ENCODE data around the gene TRIP10.
A peak's percentile ranks its signal among the peaks of the same experiment; 100 is the strongest.

DNA sequence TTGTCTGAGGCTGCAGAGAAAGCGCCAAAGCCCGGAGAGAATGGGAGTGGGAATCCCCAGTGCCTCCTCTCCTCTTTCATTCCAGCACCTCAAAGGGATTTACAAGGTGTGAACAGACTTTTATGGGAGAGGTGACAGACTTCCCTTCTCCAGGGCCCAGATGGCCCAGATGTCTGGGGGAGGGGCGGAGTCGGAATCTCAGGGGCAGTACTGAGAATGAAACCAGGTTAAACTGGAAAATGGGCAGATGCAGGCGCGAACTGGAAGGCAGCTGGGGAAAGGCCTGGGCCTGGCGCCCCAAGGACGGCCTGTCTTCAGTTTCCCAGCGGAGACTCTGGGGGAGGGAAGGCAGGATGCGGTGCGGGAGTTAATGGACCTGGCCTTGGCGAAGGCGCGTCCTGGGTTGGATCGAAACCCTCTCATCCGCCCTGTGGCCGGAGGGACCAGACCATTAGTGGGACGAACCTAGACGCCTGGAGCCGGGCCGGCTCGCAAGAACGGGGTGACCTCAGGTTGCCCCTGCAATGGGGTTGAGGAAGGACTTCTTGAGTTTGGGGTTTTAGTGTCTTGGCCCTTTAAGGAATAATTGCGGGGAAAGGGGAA, 592 bp upstream of the TRIP10 start:
- TF ChIP-seq, protein P1, sequence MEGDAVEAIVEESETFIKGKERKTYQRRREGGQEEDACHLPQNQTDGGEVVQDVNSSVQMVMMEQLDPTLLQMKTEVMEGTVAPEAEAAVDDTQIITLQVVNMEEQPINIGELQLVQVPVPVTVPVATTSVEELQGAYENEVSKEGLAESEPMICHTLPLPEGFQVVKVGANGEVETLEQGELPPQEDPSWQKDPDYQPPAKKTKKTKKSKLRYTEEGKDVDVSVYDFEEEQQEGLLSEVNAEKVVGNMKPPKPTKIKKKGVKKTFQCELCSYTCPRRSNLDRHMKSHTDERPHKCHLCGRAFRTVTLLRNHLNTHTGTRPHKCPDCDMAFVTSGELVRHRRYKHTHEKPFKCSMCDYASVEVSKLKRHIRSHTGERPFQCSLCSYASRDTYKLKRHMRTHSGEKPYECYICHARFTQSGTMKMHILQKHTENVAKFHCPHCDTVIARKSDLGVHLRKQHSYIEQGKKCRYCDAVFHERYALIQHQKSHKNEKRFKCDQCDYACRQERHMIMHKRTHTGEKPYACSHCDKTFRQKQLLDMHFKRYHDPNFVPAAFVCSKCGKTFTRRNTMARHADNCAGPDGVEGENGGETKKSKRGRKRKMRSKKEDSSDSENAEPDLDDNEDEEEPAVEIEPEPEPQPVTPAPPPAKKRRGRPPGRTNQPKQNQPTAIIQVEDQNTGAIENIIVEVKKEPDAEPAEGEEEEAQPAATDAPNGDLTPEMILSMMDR (IDR thresholded peaks at IDR 0.05; ENCODE audit: poor library complexity, severe bottlenecking), result peak; percentile 7
- TF ChIP-seq SMC3 (conservative IDR thresholded peaks at IDR 0.05; ENCODE audit: poor library complexity) (no peak), TAF1 (IDR thresholded peaks at IDR 0.05; ENCODE audit: low read depth) (no peak), EP300 (conservative IDR thresholded peaks at IDR 0.05; ENCODE audit: poor library complexity, severe bottlenecking) (no peak), REST (IDR thresholded peaks at IDR 0.05; ENCODE audit: borderline replicate concordance) (no peak), EZH2 (IDR thresholded peaks at IDR 0.05; ENCODE audit: borderline replicate concordance, insufficient read depth, low read length, poor library complexity, severe bottlenecking) (no peak)
